Brain microvascular endothelial cell (primary cell): ENCODE data around the gene TMEM203.
"Not testable (repeated sequence)": the region's sequence is repeated elsewhere in the genome, so short reads cannot be mapped to it uniquely, and the experiment has no call there.

Experiments
- DNase-seq: peaks from one replicate; pipeline ENCODE4 v3.0.0-alpha.2; 2020
- H3K27ac ChIP-seq: fragments of 250-450 bp; sonication (Bioruptor Pico); 2 replicates; pipeline ENCODE4 v1.5.1; 2020; ENCODE audit warnings: mild to moderate bottlenecking, moderate library complexity
- H3K27me3 ChIP-seq: fragments of 250-450 bp; sonication (Bioruptor Pico); replicated peaks from 2 replicates; pipeline ENCODE4 v1.5.1; 2020; ENCODE audit warnings: mild to moderate bottlenecking
- H3K36me3 ChIP-seq: fragments of 250-450 bp; sonication (Bioruptor Pico); replicated peaks from 2 replicates; pipeline ENCODE4 v1.5.1; 2020; ENCODE audit warnings: mild to moderate bottlenecking
- H3K4me3 ChIP-seq: 2 replicates; pipeline ENCODE4 v1.5.1; 2011; ENCODE audit warnings: low read depth, mild to moderate bottlenecking, control low read depth, low read length, moderate library complexity
- CTCF ChIP-seq: IDR thresholded peaks from 2 replicates; pipeline ENCODE4 v1.5.1; 2011; ENCODE audit warnings: low read depth, mild to moderate bottlenecking, moderate library complexity, low read length, control low read depth, inconsistent platforms; ENCODE audit errors: missing control alignments
- in situ Hi-C: cut with HindIII; loops from 2 replicates; pipeline ENCODE4 v1.10.0; 2017; ENCODE audit warnings: low sequenced_read_pairs, low pct_ligation_motif_present

TMEM203 gene

GRCh38 chr9:137241490-137242268 is 36.2 kb upstream of the TMEM203 start:
- no peak for TF ChIP-seq CTCF
- in situ Hi-C loops, result no loop called here
- Histone ChIP-seq H3K36me3 (peaks cover 25% of the 10 kb centered on the region), H3K27ac (peak overlapping the region; percentile 75), H3K27me3 (no peaks in the 10 kb centered on the region), H3K4me3 (peak overlapping the region; percentile 86)
- no peak for DNase-seq

- peak within 1 kb of the TSS; percentile 78 for H3K27ac ChIP-seq
- in situ Hi-C loops, result no loop called here
- no peaks in the 10 kb centered on the region for H3K27me3 ChIP-seq
- TF ChIP-seq CTCF, result no peak
- DNase-seq, result peak; percentile 100
- H3K36me3 ChIP-seq, result peaks cover 25% of the 10 kb centered on the region
- peak within 1 kb of the TSS; percentile 86 for H3K4me3 ChIP-seq
Observed at GRCh38 chr9:137240841-137241489, 35.5 kb upstream of the TMEM203 start, which contains the start of gene TUBB4B. TUBB4B (plus strand) TSS chr9:137241287; CDS start chr9:137241361, 74 bp downstream.

GRCh38 chr9:137240318-137240840 is 34.9 kb upstream of the TMEM203 start:
- no peak for TF ChIP-seq CTCF
- H3K27ac ChIP-seq, result peak overlapping the region; percentile 78
- peaks cover 25% of the 10 kb centered on the region for H3K36me3 ChIP-seq
- peak; percentile 40 for DNase-seq
- H3K27me3 ChIP-seq, result no peaks in the 10 kb centered on the region
- H3K4me3 ChIP-seq, result peak overlapping the region; percentile 71
- in situ Hi-C loops, result no loop called here

DNA sequence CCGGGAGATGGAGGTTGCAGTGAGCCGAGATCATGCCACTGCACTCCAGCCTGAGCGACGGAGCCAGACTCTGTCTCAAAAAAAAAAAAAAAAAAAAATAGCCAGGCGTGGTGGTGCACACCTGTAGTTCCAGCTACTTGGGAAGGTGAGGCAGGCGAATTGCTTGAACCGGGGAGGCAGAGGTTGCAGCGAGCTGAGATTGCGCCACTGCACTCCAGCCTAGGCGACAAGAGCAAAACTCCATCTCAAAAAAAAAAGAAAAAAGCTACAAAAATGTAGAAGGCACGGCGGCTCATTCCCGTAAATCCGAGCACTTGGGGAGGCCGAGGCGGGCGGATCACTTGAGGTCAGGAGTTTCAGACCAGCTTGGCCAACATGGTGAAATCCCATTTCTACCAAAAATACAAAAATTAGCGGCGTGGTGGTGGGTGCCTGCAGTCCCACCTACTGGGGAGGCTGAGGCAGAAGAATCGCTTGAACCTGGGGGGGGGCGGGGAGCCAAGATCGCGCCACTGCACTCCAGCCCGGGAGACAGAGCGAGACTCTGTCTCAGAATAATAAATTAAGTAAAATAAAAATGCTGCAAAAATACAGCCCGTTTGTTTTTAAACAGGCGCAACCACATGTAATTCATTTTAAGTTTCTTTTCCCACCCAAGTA is 34.2 kb upstream of the TMEM203 start:
- Histone ChIP-seq H3K27ac (peak overlapping the region; percentile 78), H3K4me3 (peak overlapping the region; percentile 71), H3K36me3 (peaks cover 25% of the 10 kb centered on the region)
- DNase-seq, H3K27me3 ChIP-seq, in situ Hi-C loops: not testable (repeated sequence)

DNA sequence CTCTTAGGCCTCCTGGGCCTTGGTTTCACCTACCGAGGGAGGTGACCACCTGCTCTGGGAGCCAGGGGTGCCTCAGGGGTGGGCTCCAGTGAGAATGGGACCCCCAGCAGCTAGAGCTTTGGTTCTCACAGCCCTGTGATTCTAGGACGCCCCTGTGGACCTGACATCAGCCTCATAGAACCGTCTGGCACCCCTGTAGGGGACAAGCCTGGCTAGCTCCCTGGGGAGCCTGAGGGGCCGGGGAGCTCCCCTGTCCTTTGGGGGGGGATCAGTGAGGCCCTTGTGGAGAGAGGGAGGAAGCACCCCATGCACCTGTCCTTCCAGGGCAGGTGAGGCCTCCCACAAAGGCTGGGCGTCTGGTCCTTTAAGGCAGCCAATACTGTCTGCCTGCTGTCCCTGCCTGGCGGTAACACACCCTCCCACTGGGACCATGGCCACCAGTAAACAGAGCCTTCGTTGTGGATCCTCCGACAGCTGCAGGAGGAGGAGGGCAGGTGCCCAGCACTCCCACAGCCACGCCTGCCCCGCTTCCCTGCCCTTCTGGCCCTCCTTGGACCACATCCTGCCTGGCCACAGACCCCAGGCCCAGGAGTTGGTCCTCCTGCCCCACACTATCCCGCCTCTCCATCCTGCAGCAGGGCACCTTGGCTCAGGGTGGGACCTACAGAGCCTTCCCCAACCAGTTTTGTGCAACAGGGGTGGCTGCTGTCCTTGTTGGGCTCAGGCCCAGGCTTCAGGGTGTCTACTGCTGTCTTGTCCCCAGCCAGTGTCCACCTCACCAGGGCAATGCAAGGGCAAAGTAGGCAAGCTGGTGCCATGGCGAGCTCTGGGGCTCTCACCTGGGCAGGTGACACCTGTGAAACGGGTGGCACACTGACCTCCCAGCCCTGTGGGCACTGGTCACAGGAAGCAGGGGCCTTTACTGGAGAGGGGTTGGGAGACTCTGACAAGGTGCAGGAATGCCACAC is 32.6 kb upstream of the TMEM203 start:
- Histone ChIP-seq H3K27ac (no peak overlapping the region), H3K36me3 (peaks cover 15% of the 10 kb centered on the region), H3K4me3 (no peak overlapping the region), H3K27me3 (no peaks in the 10 kb centered on the region)
- in situ Hi-C loops, result no loop called here
- no peak for DNase-seq
- TF ChIP-seq CTCF, result no peak
